Neutrophil (primary cell): ENCODE measurements around the gene TAF11.

Experiments used
- H3K27ac ChIP-seq: fragments of 200-600 bp; sonication (generic); 2 replicates; pipeline ENCODE4 v1.5.1; 2016; ENCODE audit warnings: mild to moderate bottlenecking, moderate library complexity
- H3K27me3 ChIP-seq: fragments of 200-600 bp; sonication (generic); 2 replicates; pipeline ENCODE4 v1.6.0; 2016; ENCODE audit warnings: mild to moderate bottlenecking
- H3K36me3 ChIP-seq: fragments of 200-600 bp; sonication (generic); 2 replicates; pipeline ENCODE4 v1.5.1; 2017
- H3K4me1 ChIP-seq, 2 experiments: fragments of 200-600 bp in 1 of 2; sonication (generic) in 1 of 2; 1 replicate in 1 of 2; 2 replicates in 1 of 2; pipeline versions ENCODE4 v1.5.1 to v1.6.1; 2013 to 2016; ENCODE audit warnings: low read depth in 1 of 2, low read length in 1 of 2, mild to moderate bottlenecking in 1 of 2, moderate library complexity in 1 of 2; ENCODE audit not compliant: control insufficient read depth in 1 of 2, insufficient read depth in 1 of 2
- H3K4me3 ChIP-seq, 2 experiments: fragments of 200-600 bp in 1 of 2; sonication (generic) in 1 of 2; 1 replicate in 1 of 2; 2 replicates in 1 of 2; pipeline ENCODE4 v1.5.1; 2013 to 2016; ENCODE audit warnings: low read depth in 1 of 2, low read length in 1 of 2, mild to moderate bottlenecking in 1 of 2, moderate library complexity in 1 of 2
- H3K9me3 ChIP-seq: fragments of 200-600 bp; sonication (generic); 2 replicates; pipeline ENCODE4 v1.5.1; 2016
- CTCF ChIP-seq: fragments of 200-600 bp; sonication (generic); IDR thresholded peaks from 2 replicates; pipeline ENCODE4 v1.5.1; 2016; ENCODE audit warnings: antibody characterized with exemption

TAF11 gene

GRCh38 chr6:34834789-34835518 is 52.9 kb downstream of the TAF11 start:
- peak overlapping the region; percentile 79 for H3K27ac ChIP-seq

DNA sequence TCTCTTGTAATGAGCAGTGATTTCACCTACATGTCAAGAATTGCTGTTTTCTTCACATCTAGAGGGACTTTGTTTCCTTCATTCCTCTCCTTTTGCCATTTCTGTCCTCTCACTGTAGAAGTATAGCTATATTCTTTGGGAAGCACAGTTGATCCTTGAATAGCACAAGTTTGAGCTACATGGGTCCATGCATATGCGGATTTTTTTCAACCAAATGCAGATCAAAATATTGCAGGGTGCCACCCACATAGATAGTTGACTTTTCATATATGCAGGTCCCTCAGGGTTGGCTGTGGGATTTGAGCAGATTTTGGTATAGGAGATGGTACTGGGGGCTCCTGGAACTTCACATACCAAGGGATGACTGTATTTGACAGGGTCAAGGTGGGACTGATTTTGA is 54.9 kb downstream of the TAF11 start:
- H3K27me3 ChIP-seq: no peaks in the 10 kb centered on the region
- H3K9me3 ChIP-seq: no peaks in the 10 kb centered on the region
- H3K36me3 ChIP-seq: peaks cover 5% of the 10 kb centered on the region
- no peak overlapping the region for H3K4me3 ChIP-seq
- no peak overlapping the region for H3K27ac ChIP-seq
- H3K4me1 ChIP-seq: peaks cover 21 to 23% of the 10 kb centered on the region in 2 experiments
- no peak for TF ChIP-seq CTCF

More at GRCh38 chr6:34834789-34835518, 52.9 kb downstream of the TAF11 start:
- Histone ChIP-seq H3K4me3 (no peak overlapping the region), H3K27me3 (no peaks in the 10 kb centered on the region), H3K9me3 (no peaks in the 10 kb centered on the region), H3K36me3 (no peaks in the 10 kb centered on the region), H3K4me1 (peaks cover 21 to 23% of the 10 kb centered on the region in 2 experiments)
- TF ChIP-seq CTCF: no peak

DNA sequence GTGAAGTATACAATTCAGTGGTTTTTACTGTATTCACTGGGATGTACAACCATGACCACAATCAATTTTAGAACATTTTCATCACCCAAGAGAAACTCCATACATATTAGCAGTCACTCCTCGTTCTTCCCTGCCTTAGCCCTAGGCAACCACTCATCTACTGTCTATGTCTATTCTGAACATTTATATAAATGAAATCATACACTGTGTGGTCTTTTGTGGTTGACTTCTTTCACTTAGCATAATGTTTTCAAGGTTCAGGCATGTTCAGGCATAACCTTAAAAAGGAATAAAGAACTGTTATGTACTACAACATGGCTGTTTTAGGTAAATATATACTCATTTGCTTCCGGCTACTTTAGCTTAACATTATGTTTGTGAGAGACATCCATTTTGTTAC is 58.7 kb downstream of the TAF11 start:
- H3K4me1 ChIP-seq: peaks cover 0 to under 1% of the 10 kb centered on the region in 2 experiments
- no peak for TF ChIP-seq CTCF
- H3K27me3 ChIP-seq: no peaks in the 10 kb centered on the region
- no peak overlapping the region for H3K4me3 ChIP-seq
- peaks cover 21% of the 10 kb centered on the region for H3K36me3 ChIP-seq
- no peaks in the 10 kb centered on the region for H3K9me3 ChIP-seq
- no peak overlapping the region for H3K27ac ChIP-seq
